Measurements from ENCODE around the gene MICAL2.

MICAL2 gene

DNA sequence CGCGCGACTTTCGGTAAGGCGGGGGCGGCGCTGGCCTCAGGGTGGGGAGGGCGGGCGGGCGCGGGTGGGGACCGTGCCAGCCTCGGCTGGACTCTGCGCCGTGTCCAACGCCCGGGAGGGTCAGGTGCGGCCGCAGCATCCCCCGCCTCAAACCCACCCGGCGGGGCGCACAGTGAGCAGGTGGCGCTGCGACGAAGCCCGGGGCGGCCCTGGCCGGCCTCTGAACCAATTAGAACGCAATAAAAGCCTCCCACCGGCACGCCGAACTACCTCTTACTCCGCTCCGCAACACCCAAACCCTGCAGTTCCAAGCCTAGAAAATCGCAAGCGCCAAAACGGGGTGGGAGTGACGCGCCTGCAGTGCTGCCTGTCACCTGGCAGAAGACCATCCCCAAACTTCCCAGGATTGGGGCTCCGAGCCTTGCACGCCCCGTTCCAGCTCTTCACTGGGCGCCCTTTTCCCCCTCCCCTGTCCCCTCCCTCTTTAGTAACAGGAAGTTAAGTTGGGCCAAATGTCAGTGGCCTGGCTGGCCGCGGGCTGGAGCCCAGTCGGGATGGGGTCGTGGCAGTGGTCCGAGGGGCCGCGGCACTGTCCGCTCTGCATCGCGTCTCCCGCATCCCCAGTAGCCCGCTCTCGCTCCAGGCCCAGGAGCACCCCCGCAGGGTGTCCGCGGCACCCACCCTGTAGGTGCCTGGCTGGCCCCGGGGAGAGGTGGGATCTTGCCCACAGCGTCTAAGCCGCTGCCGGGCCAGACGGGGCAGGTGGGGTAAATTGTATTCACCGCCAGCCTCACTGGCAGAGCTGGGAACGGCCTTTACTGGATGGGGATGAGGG is 541 bp downstream of the MICAL2 start:
- 2 to 5% methylated on average over 47 to 51 of the region's 67 CpGs for whole genome bisulfite sequencing, 2 experiments (ENCODE audit: insufficient coverage in 2 of 2)
- Histone ChIP-seq H3K4me1 (ENCODE audit: control insufficient read depth, insufficient read depth, low read length, poor library complexity, severe bottlenecking) (peaks cover 27% of the 10 kb centered on the region), H3K9me3 (ENCODE audit: control insufficient read depth, low read length) (no peaks in the 10 kb centered on the region), H3K4me3 (ENCODE audit: extremely low read depth, insufficient read depth, low read length, poor library complexity, severe bottlenecking) (peak overlapping the region; percentile 69), H3K36me3 (ENCODE audit: control insufficient read depth, insufficient read depth, low read length) (peaks cover 24% of the 10 kb centered on the region), H3K27ac (ENCODE audit: low read depth, low read length, severe bottlenecking) (no peak overlapping the region)

DNA sequence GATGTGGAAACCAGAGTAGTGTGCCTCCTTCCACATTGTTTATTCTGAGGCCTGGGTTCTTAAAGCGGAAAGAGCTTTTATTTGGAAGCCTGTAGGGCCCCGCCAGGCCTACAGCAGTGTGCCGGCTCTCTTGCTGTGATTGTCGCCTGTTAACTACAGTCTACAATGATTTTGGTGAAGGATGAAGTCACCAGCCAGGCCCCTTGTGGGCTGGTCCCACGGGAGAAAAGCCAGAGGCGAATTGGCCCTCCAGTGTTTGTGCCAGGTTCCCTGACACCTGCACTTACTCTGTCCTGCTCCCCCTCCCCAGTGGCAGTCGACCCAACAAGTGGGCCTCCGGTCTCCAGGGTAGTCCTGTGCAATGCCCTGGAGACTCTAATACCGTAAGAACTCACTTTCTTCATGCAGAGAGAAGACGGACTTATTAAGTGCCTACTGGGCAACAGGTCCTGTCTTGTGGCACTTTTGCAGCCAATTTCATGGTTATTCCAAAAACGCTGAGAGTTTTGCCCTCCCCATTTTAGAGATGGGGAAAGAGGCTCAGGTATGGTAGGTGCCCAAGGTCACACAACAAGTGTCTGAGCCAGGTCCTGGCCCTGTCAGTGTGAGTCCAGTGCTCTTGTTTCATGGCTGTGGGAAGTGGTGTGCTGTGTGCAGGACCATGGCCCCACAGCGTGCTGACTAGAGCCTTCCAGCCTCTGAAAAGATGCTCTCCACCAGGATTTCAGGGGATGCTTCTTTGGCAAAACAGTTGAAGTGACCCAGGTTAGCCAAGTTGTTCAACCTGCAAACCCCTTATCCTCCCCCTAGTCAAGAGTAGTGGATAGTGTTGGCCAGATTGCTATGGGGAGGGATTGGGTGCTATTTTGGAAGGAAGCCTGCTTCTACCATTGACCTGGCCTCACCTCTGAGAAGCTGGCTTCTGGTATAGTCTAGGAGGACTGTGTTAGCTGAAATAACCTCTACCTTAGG is 1.4 kb downstream of the MICAL2 start:
- H3K4me1 ChIP-seq (ENCODE audit: control insufficient read depth, insufficient read depth, low read length, poor library complexity, severe bottlenecking): peaks cover 26% of the 10 kb centered on the region
- no peak overlapping the region for H3K27ac ChIP-seq (ENCODE audit: low read depth, low read length, severe bottlenecking)
- WGBS, 2 experiments (ENCODE audit: insufficient coverage in 2 of 2): 66 to 73% methylated on average over 9 to 12 of the region's 12 CpGs
- no peaks in the 10 kb centered on the region for H3K9me3 ChIP-seq (ENCODE audit: control insufficient read depth, low read length)
- H3K4me3 ChIP-seq (ENCODE audit: extremely low read depth, insufficient read depth, low read length, poor library complexity, severe bottlenecking): peak overlapping the region; percentile 69
- H3K36me3 ChIP-seq (ENCODE audit: control insufficient read depth, insufficient read depth, low read length): peaks cover 30% of the 10 kb centered on the region

DNA sequence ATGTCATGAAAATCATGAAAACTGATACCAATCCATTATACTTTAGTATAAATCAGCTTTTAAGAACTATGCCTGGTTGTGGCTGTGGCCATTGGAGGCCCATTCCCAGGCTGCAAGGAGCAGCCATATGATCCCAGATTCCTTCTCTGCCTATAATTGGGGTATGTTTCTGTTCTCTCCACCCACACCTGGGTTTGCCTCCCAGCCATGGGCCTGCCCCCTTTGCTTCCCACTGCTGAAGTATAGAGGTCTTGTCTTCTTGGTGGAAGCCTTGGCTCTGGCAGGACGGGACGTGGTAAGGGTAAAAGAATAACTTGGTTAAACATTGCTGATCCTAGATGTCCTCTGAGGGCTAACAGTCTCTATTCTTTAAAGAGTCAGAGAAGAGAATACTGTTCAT is 2.4 kb downstream of the MICAL2 start:
- peak overlapping the region; percentile 69 for H3K4me3 ChIP-seq (ENCODE audit: extremely low read depth, insufficient read depth, low read length, poor library complexity, severe bottlenecking)
- WGBS, 2 experiments (ENCODE audit: insufficient coverage in 2 of 2): no CpG with 5 or more reads among the region's 2 CpGs
- H3K27ac ChIP-seq (ENCODE audit: low read depth, low read length, severe bottlenecking): no peak overlapping the region
- H3K4me1 ChIP-seq (ENCODE audit: control insufficient read depth, insufficient read depth, low read length, poor library complexity, severe bottlenecking): peaks cover 35% of the 10 kb centered on the region
- no peaks in the 10 kb centered on the region for H3K9me3 ChIP-seq (ENCODE audit: control insufficient read depth, low read length)
- peaks cover 39% of the 10 kb centered on the region for H3K36me3 ChIP-seq (ENCODE audit: control insufficient read depth, insufficient read depth, low read length)

DNA sequence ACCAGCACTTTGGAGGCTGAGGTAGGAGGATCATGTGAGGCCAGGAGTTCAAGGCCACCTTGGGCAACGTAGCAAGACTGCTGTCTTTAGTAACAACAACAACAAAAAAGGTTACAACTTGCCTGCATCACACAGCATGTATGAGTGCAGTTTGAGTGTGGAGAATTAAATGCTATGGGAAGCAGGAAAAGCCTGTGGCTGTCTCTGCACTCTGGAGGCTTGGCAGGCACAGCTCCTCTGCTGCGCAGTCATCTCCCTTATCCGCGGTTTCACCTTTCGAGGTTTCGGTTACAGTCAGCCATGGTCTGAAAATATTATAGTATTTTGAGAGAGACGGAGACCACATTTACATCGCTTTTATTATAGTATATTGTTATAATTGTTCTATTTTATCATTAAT is 2.9 kb downstream of the MICAL2 start:
- H3K4me3 ChIP-seq (ENCODE audit: extremely low read depth, insufficient read depth, low read length, poor library complexity, severe bottlenecking): no peak overlapping the region
- H3K4me1 ChIP-seq (ENCODE audit: control insufficient read depth, insufficient read depth, low read length, poor library complexity, severe bottlenecking): peaks cover 37% of the 10 kb centered on the region
- no peaks in the 10 kb centered on the region for H3K9me3 ChIP-seq (ENCODE audit: control insufficient read depth, low read length)
- peaks cover 45% of the 10 kb centered on the region for H3K36me3 ChIP-seq (ENCODE audit: control insufficient read depth, insufficient read depth, low read length)
- no peak overlapping the region for H3K27ac ChIP-seq (ENCODE audit: low read depth, low read length, severe bottlenecking)
- WGBS, 2 experiments (ENCODE audit: insufficient coverage in 2 of 2): 80 to 100% methylated on average over 1 to 2 of the region's 8 CpGs

DNA sequence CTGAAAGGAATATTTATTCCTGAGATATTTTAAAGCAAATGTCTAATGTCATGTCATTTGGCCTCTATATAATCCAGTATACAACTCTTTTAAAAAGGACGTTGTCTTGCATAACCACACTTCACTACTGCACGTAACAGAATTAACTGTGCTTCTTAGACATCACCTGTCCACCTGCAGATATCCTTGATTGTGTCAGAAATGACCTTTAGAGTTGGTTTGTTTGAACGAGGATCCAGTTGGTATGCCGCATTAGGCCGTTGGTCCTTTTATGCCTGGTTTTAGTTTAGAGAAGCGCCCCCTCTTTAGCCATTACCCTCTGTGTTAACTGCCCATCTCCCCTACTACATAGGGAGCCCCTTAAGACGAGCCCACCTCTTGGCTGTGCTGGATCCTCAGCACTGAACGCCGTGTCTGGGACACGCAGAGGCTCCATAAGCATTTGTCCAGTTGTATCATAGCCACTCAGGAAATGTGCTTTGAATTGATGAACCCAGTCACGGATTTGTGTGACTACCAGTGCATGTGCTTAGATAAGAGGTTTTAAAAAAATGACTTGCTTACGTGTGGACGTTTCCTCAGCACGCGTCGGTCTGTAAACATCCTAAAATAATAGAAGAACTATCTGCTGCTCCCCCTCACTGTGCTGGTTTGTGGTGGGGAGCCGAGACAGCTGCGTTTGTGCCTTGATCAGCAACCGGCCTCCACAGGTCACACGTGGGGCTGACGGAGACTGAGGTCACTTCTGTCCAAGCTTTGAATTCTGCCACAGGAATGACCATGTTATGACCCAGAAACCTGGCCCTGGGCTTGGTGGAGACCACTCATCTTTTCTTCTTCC is 4.0 kb downstream of the MICAL2 start:
- H3K4me3 ChIP-seq (ENCODE audit: extremely low read depth, insufficient read depth, low read length, poor library complexity, severe bottlenecking): no peak overlapping the region
- H3K27ac ChIP-seq (ENCODE audit: low read depth, low read length, severe bottlenecking): no peak overlapping the region
- H3K4me1 ChIP-seq (ENCODE audit: control insufficient read depth, insufficient read depth, low read length, poor library complexity, severe bottlenecking): peaks cover 47% of the 10 kb centered on the region
- no peaks in the 10 kb centered on the region for H3K9me3 ChIP-seq (ENCODE audit: control insufficient read depth, low read length)
- H3K36me3 ChIP-seq (ENCODE audit: control insufficient read depth, insufficient read depth, low read length): peaks cover 45% of the 10 kb centered on the region
- WGBS, 2 experiments (ENCODE audit: insufficient coverage in 2 of 2): 88 to 93% methylated on average over 19 to 20 of the region's 21 CpGs

DNA sequence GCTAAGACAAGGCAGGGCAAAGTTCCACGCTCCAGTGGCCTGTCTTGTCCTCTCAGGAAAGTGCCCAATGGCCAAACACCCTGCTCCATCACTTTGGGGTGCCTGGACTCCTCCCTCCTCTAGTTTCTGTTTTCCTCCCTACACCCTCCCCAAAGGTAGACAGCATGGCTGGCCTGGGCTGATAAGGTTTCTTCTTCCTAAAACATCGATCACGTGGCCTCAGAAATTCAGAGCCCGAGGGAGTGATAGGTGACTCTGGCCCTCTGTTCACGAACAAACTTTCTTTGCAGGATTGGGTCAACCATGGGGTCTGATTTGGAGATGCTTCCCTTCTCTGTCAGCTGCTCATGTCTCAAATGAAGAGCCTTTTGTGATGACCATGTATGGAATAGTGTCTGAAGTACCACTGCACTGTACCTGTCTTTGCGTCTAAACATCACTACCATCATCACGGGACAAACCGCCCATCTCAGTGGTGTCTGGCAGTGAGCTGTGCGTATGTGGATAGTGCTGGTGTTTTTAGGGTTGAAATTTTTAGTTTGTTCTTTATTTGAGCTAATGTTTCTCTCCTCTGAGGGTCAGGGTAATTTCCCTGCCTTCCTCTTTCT is 6.1 kb downstream of the MICAL2 start:
- peaks cover 51% of the 10 kb centered on the region for H3K36me3 ChIP-seq (ENCODE audit: control insufficient read depth, insufficient read depth, low read length)
- no peak overlapping the region for H3K27ac ChIP-seq (ENCODE audit: low read depth, low read length, severe bottlenecking)
- H3K9me3 ChIP-seq (ENCODE audit: control insufficient read depth, low read length): no peaks in the 10 kb centered on the region
- no peak overlapping the region for H3K4me3 ChIP-seq (ENCODE audit: extremely low read depth, insufficient read depth, low read length, poor library complexity, severe bottlenecking)
- H3K4me1 ChIP-seq (ENCODE audit: control insufficient read depth, insufficient read depth, low read length, poor library complexity, severe bottlenecking): peaks cover 55% of the 10 kb centered on the region
- WGBS, 2 experiments (ENCODE audit: insufficient coverage in 2 of 2): 91 to 97% methylated on average over 4 to 5 of the region's 9 CpGs

DNA sequence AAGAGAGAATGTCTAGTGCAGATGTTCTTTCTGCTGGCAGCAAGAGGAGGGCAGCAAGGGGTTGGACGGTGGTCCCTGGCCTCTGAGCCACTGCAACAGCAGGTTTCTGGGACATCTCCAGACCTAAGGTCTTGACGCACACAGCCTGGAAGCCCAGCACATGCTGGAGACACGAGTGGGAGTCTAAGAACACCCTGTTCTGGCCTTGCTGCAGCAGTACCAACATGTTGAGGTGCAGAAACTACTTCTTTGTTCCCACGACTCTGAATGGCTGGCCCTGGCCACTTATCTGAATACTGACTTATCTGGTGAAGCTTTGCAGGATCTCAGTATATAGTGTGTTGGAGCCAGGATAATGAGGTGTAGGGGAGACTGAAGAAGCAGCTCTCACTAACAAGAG is 6.8 kb downstream of the MICAL2 start:
- H3K9me3 ChIP-seq (ENCODE audit: control insufficient read depth, low read length): no peaks in the 10 kb centered on the region
- peaks cover 54% of the 10 kb centered on the region for H3K4me1 ChIP-seq (ENCODE audit: control insufficient read depth, insufficient read depth, low read length, poor library complexity, severe bottlenecking)
- H3K27ac ChIP-seq (ENCODE audit: low read depth, low read length, severe bottlenecking): no peak overlapping the region
- 84 to 98% methylated on average over 3 to 4 of the region's 4 CpGs for WGBS, 2 experiments (ENCODE audit: insufficient coverage in 2 of 2)
- H3K36me3 ChIP-seq (ENCODE audit: control insufficient read depth, insufficient read depth, low read length): peaks cover 58% of the 10 kb centered on the region
- no peak overlapping the region for H3K4me3 ChIP-seq (ENCODE audit: extremely low read depth, insufficient read depth, low read length, poor library complexity, severe bottlenecking)

DNA sequence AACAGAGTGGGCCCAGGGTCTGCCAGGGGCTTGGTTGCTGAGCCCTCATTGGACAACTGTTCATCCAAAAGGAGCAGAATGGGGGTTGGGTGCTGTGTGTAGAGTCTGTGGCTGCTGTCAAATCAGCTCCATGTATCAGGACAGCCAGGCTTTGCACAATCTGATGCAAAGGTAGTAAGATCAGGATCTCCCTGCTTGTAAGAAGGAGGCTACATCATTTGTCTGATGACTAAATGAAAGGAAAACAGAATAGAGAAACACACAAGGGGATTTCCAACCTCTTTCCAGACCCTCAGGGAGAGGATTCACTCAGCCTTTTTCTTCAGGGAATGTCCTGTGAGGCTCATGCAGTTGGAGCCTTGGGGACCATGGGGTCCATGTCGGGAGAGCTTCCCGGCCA is 7.2 kb downstream of the MICAL2 start:
- peaks cover 50% of the 10 kb centered on the region for H3K4me1 ChIP-seq (ENCODE audit: control insufficient read depth, insufficient read depth, low read length, poor library complexity, severe bottlenecking)
- 100% methylated on average over 1 to 2 of the region's 2 CpGs for WGBS, 2 experiments (ENCODE audit: insufficient coverage in 2 of 2)
- no peak overlapping the region for H3K27ac ChIP-seq (ENCODE audit: low read depth, low read length, severe bottlenecking)
- H3K4me3 ChIP-seq (ENCODE audit: extremely low read depth, insufficient read depth, low read length, poor library complexity, severe bottlenecking): no peak overlapping the region
- peaks cover 59% of the 10 kb centered on the region for H3K36me3 ChIP-seq (ENCODE audit: control insufficient read depth, insufficient read depth, low read length)
- no peaks in the 10 kb centered on the region for H3K9me3 ChIP-seq (ENCODE audit: control insufficient read depth, low read length)

DNA sequence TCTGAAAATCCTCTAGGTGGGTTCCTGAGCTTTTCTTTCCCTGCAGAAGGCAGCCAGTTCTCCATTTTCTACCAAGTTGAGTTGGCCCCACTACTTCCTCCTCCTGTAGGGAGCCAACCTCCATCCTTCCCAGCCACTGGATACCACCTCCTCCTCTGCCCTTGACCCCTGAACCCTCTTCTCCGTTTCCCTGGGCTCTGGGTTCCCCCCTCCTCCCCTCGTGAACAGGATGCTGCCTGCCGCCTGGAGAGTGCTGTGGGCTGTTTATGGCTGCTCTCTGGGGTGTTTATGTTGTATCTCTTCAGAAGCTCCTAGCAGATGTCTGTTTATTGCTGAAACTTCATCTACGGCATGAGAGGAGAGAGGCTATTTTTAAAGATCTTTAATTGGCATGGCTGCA is 8.6 kb downstream of the MICAL2 start:
- peaks cover 53% of the 10 kb centered on the region for H3K36me3 ChIP-seq (ENCODE audit: control insufficient read depth, insufficient read depth, low read length)
- no peak overlapping the region for H3K27ac ChIP-seq (ENCODE audit: low read depth, low read length, severe bottlenecking)
- H3K4me3 ChIP-seq (ENCODE audit: extremely low read depth, insufficient read depth, low read length, poor library complexity, severe bottlenecking): no peak overlapping the region
- H3K9me3 ChIP-seq (ENCODE audit: control insufficient read depth, low read length): no peaks in the 10 kb centered on the region
- H3K4me1 ChIP-seq (ENCODE audit: control insufficient read depth, insufficient read depth, low read length, poor library complexity, severe bottlenecking): peaks cover 58% of the 10 kb centered on the region
- 80% methylated on average over 1 of the region's 4 CpGs; no CpG with 5 or more reads in 1 of the 2 experiments for WGBS, 2 experiments (ENCODE audit: insufficient coverage in 2 of 2)

DNA sequence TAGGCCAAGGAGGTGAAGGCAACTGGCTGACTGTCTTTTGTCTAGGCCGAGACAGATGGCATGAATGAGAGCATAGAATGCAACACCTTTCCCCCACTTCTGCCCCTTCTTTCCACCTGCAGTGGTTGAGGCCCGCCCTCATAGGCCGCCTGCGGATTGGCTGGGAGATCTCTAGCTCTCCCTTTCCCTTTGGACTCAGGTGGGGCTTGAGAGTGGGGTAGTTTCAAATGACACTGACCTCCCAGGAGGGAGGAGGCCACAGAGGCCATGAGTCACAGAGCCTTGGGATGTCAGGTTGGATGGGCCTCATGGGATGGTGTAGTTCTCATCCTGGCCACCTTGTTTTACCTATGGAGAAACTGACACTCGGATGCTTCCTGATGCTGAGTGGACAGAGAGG is 9.1 kb downstream of the MICAL2 start:
- 92 to 100% methylated on average over 2 of the region's 5 CpGs for WGBS, 2 experiments (ENCODE audit: insufficient coverage in 2 of 2)
- peaks cover 60% of the 10 kb centered on the region for H3K4me1 ChIP-seq (ENCODE audit: control insufficient read depth, insufficient read depth, low read length, poor library complexity, severe bottlenecking)
- H3K9me3 ChIP-seq (ENCODE audit: control insufficient read depth, low read length): no peaks in the 10 kb centered on the region
- no peak overlapping the region for H3K27ac ChIP-seq (ENCODE audit: low read depth, low read length, severe bottlenecking)
- H3K4me3 ChIP-seq (ENCODE audit: extremely low read depth, insufficient read depth, low read length, poor library complexity, severe bottlenecking): no peak overlapping the region
- H3K36me3 ChIP-seq (ENCODE audit: control insufficient read depth, insufficient read depth, low read length): peaks cover 48% of the 10 kb centered on the region
